CD4-positive, alpha-beta T cell (primary cell): ENCODE measurements around the gene SEPTIN8. TPM values are rescaled to one million over a fixed set of nuclear protein-coding genes. Genes with fewer than 3 reads are reported as not detected.
A peak's percentile ranks its signal among the peaks of the same experiment; 100 is the strongest.

Experiments used
- ATAC-seq: fragments of 200-7000 bp; cut with Tn5 transposase; one replicate; pipeline ENCODE4 v1.10.0; 2022; ENCODE audit warnings: mild to moderate bottlenecking; ENCODE audit not compliant: poor library complexity
- CTCF ChIA-PET: fragments of 350-600 bp; sonication (Branson Sonifier 250); formaldehyde crosslinking; loops from one replicate; lab custom pipeline; 2021; ENCODE audit warnings: antibody characterized with exemption, inconsistent platforms; lab: Charles Lee
- POLR2A ChIA-PET: fragments of 350-600 bp; sonication (Branson Sonifier 250); formaldehyde crosslinking; loops from one replicate; lab custom pipeline; 2021; ENCODE audit warnings: antibody characterized with exemption, inconsistent platforms; lab: Charles Lee
- DNase-seq, 14 experiments: peaks; one replicate each; pipeline ENCODE4 v3.0.0-alpha.2; 2013 to 2020; ENCODE audit warnings: mixed read lengths in 2 of 14
- H3K27ac ChIP-seq, 2 donors: one replicate each; pipeline versions ENCODE4 v1.5.1 to v1.7.0; 2013; ENCODE audit warnings: low read length in 2 of 2, low read depth in 1 of 2, mild to moderate bottlenecking in 1 of 2
- H3K27me3 ChIP-seq, 2 experiments: 1 replicate in 1 of 2; 2 replicates in 1 of 2; pipeline versions ENCODE4 v1.6.1 to v1.7.0; 2013; ENCODE audit warnings: low read length in 2 of 2, control low read depth in 1 of 2, mild to moderate bottlenecking in 1 of 2, moderate library complexity in 1 of 2; ENCODE audit not compliant: insufficient read depth in 2 of 2, control insufficient read depth in 1 of 2
- H3K36me3 ChIP-seq: one replicate; pipeline ENCODE4 v1.6.1; 2013; ENCODE audit warnings: low read length, control low read depth; ENCODE audit not compliant: insufficient read depth
- H3K4me1 ChIP-seq: one replicate; pipeline ENCODE4 v1.6.1; 2013; ENCODE audit warnings: low read length, control low read depth; ENCODE audit not compliant: insufficient read depth
- H3K4me3 ChIP-seq: one replicate; pipeline ENCODE4 v1.5.1; 2013; ENCODE audit warnings: mild to moderate bottlenecking, low read length, moderate library complexity
- H3K9me3 ChIP-seq, 2 experiments: 1 replicate in 1 of 2; 2 replicates in 1 of 2; pipeline versions ENCODE4 v1.6.1 to v1.7.0; 2013; ENCODE audit warnings: low read length in 2 of 2, mild to moderate bottlenecking in 2 of 2, control low read depth in 1 of 2, moderate library complexity in 1 of 2; ENCODE audit not compliant: control insufficient read depth in 1 of 2, insufficient read depth in 1 of 2
- H3K27ac Mint-ChIP-seq: one replicate; pipeline ENCODE4 v1.8.0; 2020; ENCODE audit warnings: mixed read lengths
- H3K27me3 Mint-ChIP-seq: one replicate; pipeline ENCODE4 v1.8.0; 2021; ENCODE audit warnings: mixed read lengths
- H3K36me3 Mint-ChIP-seq: one replicate; pipeline ENCODE4 v1.8.0; 2021; ENCODE audit warnings: low read depth, mixed read lengths
- H3K4me1 Mint-ChIP-seq: one replicate; pipeline ENCODE4 v1.8.0; 2021; ENCODE audit warnings: low read depth, mixed read lengths
- H3K4me3 Mint-ChIP-seq: one replicate; pipeline ENCODE4 v1.8.0; 2020; ENCODE audit warnings: mild to moderate bottlenecking, mixed read lengths
- H3K9me3 Mint-ChIP-seq: one replicate; pipeline ENCODE4 v1.8.0; 2020; ENCODE audit warnings: mixed read lengths
- intact Hi-C, 2 experiments: fragments of 100-400 bp; cut with DNase I in 1 of 2; cut with micrococcal nuclease in 1 of 2; formaldehyde crosslinking; loops; one replicate each; pipeline versions ENCODE4 v1.15.1 to v1.9.0; 2023 to 2025; cut with DNase I, micrococcal nuclease
- total RNA-seq, 174 experiments: library from RNA in 2 of 174; stranded (reverse) in 2 of 174; gene quantifications; one replicate each; pipeline ENCODE4 v1.2.3 and lab custom pipeline; 2021 to 2026
- TF ChIP-seq, protein P1 (sequence below): fragments of 200-600 bp; IDR thresholded peaks from one replicate; pipeline ENCODE4 v1.8.0; 2022; ENCODE audit warnings: antibody characterized with exemption, mild to moderate bottlenecking

SEPTIN8 gene
- total RNA-seq, 2 experiments from 2014 or later, result 4.4 to 5.3 TPM

DNA sequence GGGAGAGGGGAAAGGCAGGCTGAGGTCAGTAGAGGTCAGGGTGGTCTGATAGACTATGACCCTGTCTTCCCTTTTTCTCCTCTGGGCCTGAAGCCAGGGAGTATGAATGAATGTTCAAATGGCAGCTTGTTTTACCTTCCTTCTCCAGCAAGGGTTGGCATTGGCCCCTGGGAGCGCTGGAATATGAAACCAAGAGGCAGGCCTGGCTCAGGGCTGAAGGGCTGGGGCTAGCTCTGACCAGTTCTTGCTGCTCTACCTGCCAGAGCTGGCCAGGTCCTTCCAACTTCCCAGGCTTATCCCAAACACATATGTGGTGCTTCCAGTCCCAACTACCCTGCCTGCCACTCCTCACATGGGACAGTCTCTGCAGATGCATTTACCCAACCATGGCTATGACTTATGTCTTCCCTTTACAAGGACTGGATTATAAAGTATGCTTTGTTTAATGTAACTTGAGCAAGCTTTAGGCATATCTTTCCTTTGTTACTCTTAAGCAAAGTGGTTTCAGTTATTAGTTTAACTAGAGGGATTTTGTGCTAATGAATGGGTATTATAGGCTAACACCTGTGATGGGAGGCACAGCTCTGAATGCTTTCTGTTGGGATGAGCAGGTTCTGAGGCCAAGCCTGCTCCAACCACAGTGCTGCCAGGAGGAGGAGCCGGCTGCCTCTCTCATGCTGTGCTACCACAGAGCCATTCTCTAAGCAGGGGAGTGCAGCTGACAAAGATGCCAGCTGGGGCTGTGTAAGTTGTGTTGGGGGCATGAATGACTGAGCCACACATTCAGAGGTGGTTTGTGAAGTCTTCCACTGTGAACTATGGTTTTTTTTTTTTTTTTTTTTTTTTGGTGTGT, 23.7 kb downstream of the SEPTIN8 start:
- Mint-ChIP-seq H3K36me3 (peaks cover 20% of the 10 kb centered on the region), H3K9me3 (no peaks in the 10 kb centered on the region), H3K4me1 (peaks cover 18% of the 10 kb centered on the region), H3K27ac (no peak overlapping the region), H3K4me3 (no peak overlapping the region), H3K27me3 (no peaks in the 10 kb centered on the region)
- no peaks in the 10 kb centered on the region for H3K27me3 ChIP-seq
- H3K9me3 ChIP-seq, result no peaks in the 10 kb centered on the region
- no peak overlapping the region for H3K4me3 ChIP-seq
- DNase-seq (peak in 1 of 14 experiments; percentile 10), ATAC-seq (no peak)
- H3K36me3 ChIP-seq, result no peaks in the 10 kb centered on the region
- ChIA-PET POLR2A (interaction anchor here (1.1 kb wide), 1 partner anchor 298 kb away, joined by 4 read pairs; the partner anchor contains the start of gene HSPA4), CTCF (interaction anchor here (0.6 to 0.7 kb wide), 3 partner anchors 71 to 458 kb away, joined by 3 to 5 read pairs (median 4); no protein-coding TSS in a partner anchor)
- H3K27ac ChIP-seq, result no peak overlapping the region
- TF ChIP-seq, protein P1, sequence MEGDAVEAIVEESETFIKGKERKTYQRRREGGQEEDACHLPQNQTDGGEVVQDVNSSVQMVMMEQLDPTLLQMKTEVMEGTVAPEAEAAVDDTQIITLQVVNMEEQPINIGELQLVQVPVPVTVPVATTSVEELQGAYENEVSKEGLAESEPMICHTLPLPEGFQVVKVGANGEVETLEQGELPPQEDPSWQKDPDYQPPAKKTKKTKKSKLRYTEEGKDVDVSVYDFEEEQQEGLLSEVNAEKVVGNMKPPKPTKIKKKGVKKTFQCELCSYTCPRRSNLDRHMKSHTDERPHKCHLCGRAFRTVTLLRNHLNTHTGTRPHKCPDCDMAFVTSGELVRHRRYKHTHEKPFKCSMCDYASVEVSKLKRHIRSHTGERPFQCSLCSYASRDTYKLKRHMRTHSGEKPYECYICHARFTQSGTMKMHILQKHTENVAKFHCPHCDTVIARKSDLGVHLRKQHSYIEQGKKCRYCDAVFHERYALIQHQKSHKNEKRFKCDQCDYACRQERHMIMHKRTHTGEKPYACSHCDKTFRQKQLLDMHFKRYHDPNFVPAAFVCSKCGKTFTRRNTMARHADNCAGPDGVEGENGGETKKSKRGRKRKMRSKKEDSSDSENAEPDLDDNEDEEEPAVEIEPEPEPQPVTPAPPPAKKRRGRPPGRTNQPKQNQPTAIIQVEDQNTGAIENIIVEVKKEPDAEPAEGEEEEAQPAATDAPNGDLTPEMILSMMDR, result no peak
- intact Hi-C loops, result no loop called here
- H3K4me1 ChIP-seq, result peaks cover under 1% of the 10 kb centered on the region

GRCh38 chr5:132752581-132753125, 24.4 kb downstream of the SEPTIN8 start:
- H3K9me3 Mint-ChIP-seq, result no peaks in the 10 kb centered on the region
- intact Hi-C loops, result no loop called here
- H3K27me3 Mint-ChIP-seq, result no peaks in the 10 kb centered on the region
- no peak overlapping the region for H3K4me3 ChIP-seq
- no peak overlapping the region for H3K4me3 Mint-ChIP-seq
- no peaks in the 10 kb centered on the region for H3K27me3 ChIP-seq
- CTCF ChIA-PET, result no interaction called here
- H3K36me3 Mint-ChIP-seq, result peaks cover 20% of the 10 kb centered on the region
- ATAC-seq (no peak), DNase-seq (no peak)
- H3K4me1 Mint-ChIP-seq, result peaks cover 20% of the 10 kb centered on the region
- no peaks in the 10 kb centered on the region for H3K36me3 ChIP-seq
- no peaks in the 10 kb centered on the region for H3K9me3 ChIP-seq
- H3K4me1 ChIP-seq, result peaks cover 6% of the 10 kb centered on the region
- TF ChIP-seq, protein P1, result no peak
- POLR2A ChIA-PET, result interaction anchor here (1.1 kb wide), 1 partner anchor 299 kb away, joined by 4 read pairs; the partner anchor contains the start of gene HSPA4
- no peak overlapping the region for H3K27ac Mint-ChIP-seq
- H3K27ac ChIP-seq, result no peak overlapping the region

GRCh38 chr5:132751971-132752580, 25.0 kb downstream of the SEPTIN8 start:
- intact Hi-C loops, result no loop called here
- TF ChIP-seq, protein P1, result no peak
- DNase-seq (no peak), ATAC-seq (no peak)
- Mint-ChIP-seq H3K36me3 (peaks cover 20% of the 10 kb centered on the region), H3K4me3 (no peak overlapping the region), H3K27me3 (no peaks in the 10 kb centered on the region), H3K27ac (peak overlapping the region; percentile 41), H3K9me3 (no peaks in the 10 kb centered on the region), H3K4me1 (peaks cover 20% of the 10 kb centered on the region)
- H3K4me3 ChIP-seq, result no peak overlapping the region
- H3K9me3 ChIP-seq, result no peaks in the 10 kb centered on the region
- H3K4me1 ChIP-seq, result peaks cover 6% of the 10 kb centered on the region
- no peak overlapping the region for H3K27ac ChIP-seq
- H3K27me3 ChIP-seq, result no peaks in the 10 kb centered on the region
- no peaks in the 10 kb centered on the region for H3K36me3 ChIP-seq
- POLR2A ChIA-PET, result interaction anchor here (1.2 kb wide), 1 partner anchor 15 kb away, joined by 3 read pairs; the partner anchor contains the start of gene KIF3A
- CTCF ChIA-PET, result no interaction called here
